Prostate gland (tissue), 2 donors: ENCODE results near the gene GJC1.

ENCODE experiments used
- POLR2A ChIP-seq: fragments of 450-650 bp; IDR thresholded peaks from one replicate; pipeline ENCODE4 v1.6.1; 2016; ENCODE audit warnings: antibody characterized with exemption, mild to moderate bottlenecking
- POLR2AphosphoS5 ChIP-seq: sonication (generic); formaldehyde crosslinking; IDR thresholded peaks from one replicate; pipeline ENCODE4 v1.6.1; 2017; ENCODE audit warnings: antibody characterized with exemption
- TF ChIP-seq, protein P1 (sequence below), 4 experiments: fragments of 200-600 bp in 2 of 4; fragments of 450-650 bp in 2 of 4; sonication (generic) in 2 of 4; IDR thresholded peaks; 1 replicate in 3 of 4; 2 replicates in 1 of 4; pipeline ENCODE4 v1.5.1; 2016 to 2019; ENCODE audit warnings: antibody characterized with exemption in 4 of 4, mild to moderate bottlenecking in 2 of 4, moderate library complexity in 2 of 4

DNA sequence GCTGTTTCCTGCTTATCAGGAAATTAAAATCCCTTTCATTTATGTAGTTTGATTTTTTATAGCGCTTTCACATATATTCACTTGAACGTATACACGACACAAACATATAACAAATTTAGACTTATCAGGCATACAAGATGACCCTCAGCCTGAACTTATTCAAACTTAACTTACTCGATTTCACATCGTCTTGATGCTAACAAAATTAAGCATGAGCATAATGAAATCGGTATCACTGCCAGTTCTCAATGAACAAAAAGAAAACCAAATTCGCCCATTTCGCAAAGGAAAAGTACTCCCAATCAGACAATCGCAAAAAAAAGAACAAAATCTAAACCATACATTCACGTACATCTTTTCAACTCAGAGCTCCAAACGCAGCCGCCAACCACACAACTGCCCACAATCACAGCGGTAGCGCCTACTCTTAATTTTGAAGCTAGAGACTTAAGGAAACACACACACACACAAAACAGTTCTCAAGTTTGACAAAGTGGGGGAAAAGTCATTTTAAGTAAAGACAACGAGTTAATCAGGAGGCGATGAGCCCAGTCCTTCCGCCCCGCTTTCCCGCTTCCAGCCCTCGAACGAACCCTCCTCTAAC is 1.1 kb downstream of the GJC1 start:
- TF ChIP-seq, protein P1, sequence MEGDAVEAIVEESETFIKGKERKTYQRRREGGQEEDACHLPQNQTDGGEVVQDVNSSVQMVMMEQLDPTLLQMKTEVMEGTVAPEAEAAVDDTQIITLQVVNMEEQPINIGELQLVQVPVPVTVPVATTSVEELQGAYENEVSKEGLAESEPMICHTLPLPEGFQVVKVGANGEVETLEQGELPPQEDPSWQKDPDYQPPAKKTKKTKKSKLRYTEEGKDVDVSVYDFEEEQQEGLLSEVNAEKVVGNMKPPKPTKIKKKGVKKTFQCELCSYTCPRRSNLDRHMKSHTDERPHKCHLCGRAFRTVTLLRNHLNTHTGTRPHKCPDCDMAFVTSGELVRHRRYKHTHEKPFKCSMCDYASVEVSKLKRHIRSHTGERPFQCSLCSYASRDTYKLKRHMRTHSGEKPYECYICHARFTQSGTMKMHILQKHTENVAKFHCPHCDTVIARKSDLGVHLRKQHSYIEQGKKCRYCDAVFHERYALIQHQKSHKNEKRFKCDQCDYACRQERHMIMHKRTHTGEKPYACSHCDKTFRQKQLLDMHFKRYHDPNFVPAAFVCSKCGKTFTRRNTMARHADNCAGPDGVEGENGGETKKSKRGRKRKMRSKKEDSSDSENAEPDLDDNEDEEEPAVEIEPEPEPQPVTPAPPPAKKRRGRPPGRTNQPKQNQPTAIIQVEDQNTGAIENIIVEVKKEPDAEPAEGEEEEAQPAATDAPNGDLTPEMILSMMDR (IDR thresholded peaks at IDR 0.05) = no peak
- no peak for TF ChIP-seq POLR2A
- TF ChIP-seq POLR2AphosphoS5 = no peak
